GM12878 (cell line): ENCODE data around the gene RNF126.

Experiments
- CTCF ChIP-seq, 3 experiments: IDR thresholded peaks in 2 of 3; conservative IDR thresholded peaks in 1 of 3; 2 replicates each; pipeline ENCODE4 v1.5.1; 2011; ENCODE audit warnings: low read depth in 3 of 3, low read length in 3 of 3, mild to moderate bottlenecking in 3 of 3, control low read depth in 2 of 3, moderate library complexity in 2 of 3, inconsistent platforms in 1 of 3, mixed read lengths in 1 of 3; ENCODE audit not compliant: control insufficient read depth in 2 of 3, insufficient read depth in 1 of 3; ENCODE audit errors: extremely low read depth in 1 of 3
- POLR2A ChIP-seq: IDR thresholded peaks from 2 replicates; pipeline ENCODE4 v1.6.1; 2011; ENCODE audit warnings: low read depth, mild to moderate bottlenecking, low read length
- RCOR1 ChIP-seq: conservative IDR thresholded peaks from 2 replicates; pipeline ENCODE4 v1.6.1; 2012; ENCODE audit warnings: low read depth, low read length, improper control_type of control experiment
- SRF ChIP-seq, 2 experiments: IDR thresholded peaks; 2 replicates each; pipeline ENCODE4 v1.6.1; 2011; ENCODE audit warnings: low read depth in 2 of 2, low read length in 2 of 2, mild to moderate bottlenecking in 1 of 2, moderate library complexity in 1 of 2

DNA sequence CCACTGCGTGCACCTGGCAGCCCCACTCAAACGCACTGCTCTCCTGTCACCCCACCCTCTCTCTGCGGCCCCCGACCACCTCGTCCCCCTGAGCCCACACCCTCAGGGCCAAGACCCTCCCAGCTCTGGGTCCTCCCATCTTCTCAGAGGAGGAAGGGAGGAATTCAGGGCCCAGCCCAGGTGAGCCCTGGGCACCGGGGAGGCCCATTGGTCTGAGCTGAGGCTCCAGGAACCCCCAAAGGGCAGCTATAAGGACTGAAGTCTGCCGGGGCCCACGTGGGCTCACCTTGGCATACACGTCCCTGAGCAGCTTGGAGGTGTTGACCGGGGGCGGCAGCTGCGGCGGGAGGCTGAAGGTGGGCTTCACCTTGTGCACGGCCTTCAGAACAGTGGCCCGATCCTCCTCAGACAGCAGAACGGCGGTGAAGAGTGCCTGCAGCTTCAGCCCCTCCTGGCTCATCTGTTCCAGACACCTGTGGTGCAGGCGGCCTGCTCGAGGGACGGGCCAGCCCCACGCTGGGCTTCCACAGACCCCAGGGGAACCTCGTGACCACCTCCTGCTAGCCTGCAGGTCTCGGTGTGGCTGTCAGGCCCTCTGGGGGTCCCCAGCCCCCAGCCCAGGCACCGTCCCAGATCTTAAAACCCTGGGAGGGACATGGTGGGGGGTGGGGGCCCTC is 38.4 kb downstream of the RNF126 start:
- TF ChIP-seq RCOR1 (no peak), POLR2A (no peak), SRF (IDR thresholded peaks at IDR 0.05; ENCODE audit: low read depth in 2 of 2, low read length in 2 of 2) (no peak), CTCF (IDR thresholded peaks at IDR 0.05 in 2 of 3, conservative IDR thresholded peaks at IDR 0.05 in 1 of 3; ENCODE audit: control insufficient read depth in 2 of 3, extremely low read depth in 1 of 3, insufficient read depth in 1 of 3, low read depth in 3 of 3, low read length in 3 of 3) (no peak)
